Activated naive CD8-positive, alpha-beta T cell (primary cell): ENCODE data around the gene PTPRM.

Source experiments
- H3K27ac Mint-ChIP-seq: one replicate; pipeline ENCODE4 v1.8.0; 2021; ENCODE audit warnings: mixed read lengths
- H3K27me3 Mint-ChIP-seq: one replicate; pipeline ENCODE4 v1.8.0; 2021; ENCODE audit warnings: mixed read lengths
- H3K36me3 Mint-ChIP-seq: one replicate; pipeline ENCODE4 v1.8.0; 2021; ENCODE audit warnings: mixed read lengths
- H3K4me1 Mint-ChIP-seq: one replicate; pipeline ENCODE4 v1.8.0; 2021; ENCODE audit warnings: low read depth, mixed read lengths
- H3K4me3 Mint-ChIP-seq: one replicate; pipeline ENCODE4 v1.8.0; 2021; ENCODE audit warnings: mild to moderate bottlenecking, mixed read lengths
- H3K9me3 Mint-ChIP-seq: one replicate; pipeline ENCODE4 v1.8.0; 2021; ENCODE audit warnings: low read depth, mixed read lengths

PTPRM gene

GRCh38 chr18:7840411-7840810, 273.3 kb downstream of the PTPRM start:
- H3K9me3 Mint-ChIP-seq: peaks cover 14% of the 10 kb centered on the region
- no peaks in the 10 kb centered on the region for H3K36me3 Mint-ChIP-seq
- no peak overlapping the region for H3K27ac Mint-ChIP-seq
- H3K4me3 Mint-ChIP-seq: no peak overlapping the region
- no peaks in the 10 kb centered on the region for H3K4me1 Mint-ChIP-seq
- H3K27me3 Mint-ChIP-seq: no peaks in the 10 kb centered on the region

DNA sequence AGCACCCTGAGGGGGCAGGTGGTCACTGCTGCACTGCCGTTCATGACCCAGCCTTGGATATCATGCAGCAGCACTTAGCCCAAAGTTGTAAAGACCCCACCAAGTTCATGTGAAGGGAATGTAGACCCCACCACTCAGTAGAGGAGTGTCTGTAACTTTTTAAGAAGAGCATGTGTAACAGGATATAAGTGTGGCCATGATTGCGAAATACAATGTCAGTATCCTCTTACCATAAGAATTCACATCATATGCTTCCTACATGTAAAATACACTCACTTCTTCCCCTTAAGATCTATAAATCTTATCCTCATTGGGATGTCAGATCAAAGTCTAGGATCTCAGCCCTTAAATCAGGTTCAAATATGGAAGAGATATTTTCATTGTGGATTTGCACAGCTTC, 276.9 kb downstream of the PTPRM start:
- Mint-ChIP-seq H3K4me1 (no peaks in the 10 kb centered on the region), H3K27ac (no peak overlapping the region), H3K36me3 (no peaks in the 10 kb centered on the region), H3K4me3 (no peak overlapping the region), H3K27me3 (no peaks in the 10 kb centered on the region), H3K9me3 (peaks cover 14% of the 10 kb centered on the region)

GRCh38 chr18:7844418-7844817, 277.3 kb downstream of the PTPRM start:
- Mint-ChIP-seq H3K27me3 (no peaks in the 10 kb centered on the region), H3K27ac (no peak overlapping the region), H3K9me3 (peaks cover 14% of the 10 kb centered on the region), H3K4me1 (no peaks in the 10 kb centered on the region), H3K4me3 (no peak overlapping the region), H3K36me3 (no peaks in the 10 kb centered on the region)

DNA sequence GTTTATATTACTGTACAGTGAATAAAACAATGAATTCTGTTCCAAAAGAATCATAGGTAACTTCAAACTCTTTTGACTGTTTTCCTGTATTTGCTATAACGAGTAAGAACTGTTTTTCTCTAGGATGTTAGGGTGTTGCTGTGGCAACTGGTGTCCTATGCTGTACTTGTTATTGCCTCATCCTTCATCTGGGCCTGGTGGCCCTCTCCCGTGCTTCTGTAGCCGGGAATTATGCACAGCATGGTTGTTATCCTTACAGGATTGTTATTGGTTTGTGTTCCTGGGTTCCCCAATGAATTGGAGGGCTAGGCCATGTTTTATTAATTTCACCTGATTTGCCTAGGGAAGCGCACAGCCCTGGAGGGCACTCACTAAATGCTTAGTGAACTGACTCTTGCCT, 279.2 kb downstream of the PTPRM start:
- Mint-ChIP-seq H3K27me3 (no peaks in the 10 kb centered on the region), H3K4me1 (no peaks in the 10 kb centered on the region), H3K9me3 (peaks cover 17% of the 10 kb centered on the region), H3K36me3 (no peaks in the 10 kb centered on the region), H3K4me3 (no peak overlapping the region), H3K27ac (no peak overlapping the region)

DNA sequence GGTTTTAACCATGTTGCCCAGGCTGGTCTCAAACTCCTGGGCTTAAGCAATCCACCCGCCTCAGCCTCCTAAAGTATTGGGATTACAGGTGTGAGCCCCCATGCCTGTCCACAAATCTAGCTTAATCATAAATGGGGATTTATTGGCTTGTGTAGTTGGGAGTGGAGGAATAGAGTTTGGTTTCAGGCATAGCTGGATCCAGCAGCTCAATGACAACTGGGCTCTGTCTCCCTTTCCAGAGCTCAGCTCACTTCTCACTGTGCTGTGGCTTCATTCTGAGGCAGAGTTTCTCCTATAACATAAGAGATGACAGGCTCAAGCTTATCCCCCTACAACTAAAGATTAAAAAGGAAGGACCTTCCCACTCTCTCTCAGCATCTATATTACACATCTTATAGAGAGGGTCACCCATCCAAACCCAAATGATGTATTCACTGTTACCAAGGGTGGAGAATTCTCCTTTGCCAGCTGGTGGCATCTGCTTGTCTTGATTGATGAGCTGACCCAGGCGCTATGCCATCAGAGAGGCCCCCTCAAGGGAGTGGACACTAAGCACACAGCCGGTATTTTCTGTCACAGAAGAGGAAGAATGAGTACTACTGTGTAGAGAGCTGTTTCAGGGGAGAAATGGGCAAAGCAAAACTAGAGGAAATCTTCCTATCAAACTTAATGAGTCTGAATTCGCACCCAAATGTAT, 280.4 kb downstream of the PTPRM start:
- Mint-ChIP-seq H3K36me3 (no peaks in the 10 kb centered on the region), H3K4me1 (no peaks in the 10 kb centered on the region), H3K9me3 (peaks cover 21% of the 10 kb centered on the region), H3K27me3 (no peaks in the 10 kb centered on the region), H3K27ac (no peak overlapping the region), H3K4me3 (no peak overlapping the region)

- Mint-ChIP-seq H3K9me3 (peaks cover 21% of the 10 kb centered on the region), H3K27me3 (no peaks in the 10 kb centered on the region), H3K36me3 (no peaks in the 10 kb centered on the region), H3K27ac (no peak overlapping the region), H3K4me3 (no peak overlapping the region), H3K4me1 (no peaks in the 10 kb centered on the region)
These were observed 280.9 kb downstream of the PTPRM start for GRCh38 chr18:7848054-7848412.

GRCh38 chr18:7850446-7850845, 283.3 kb downstream of the PTPRM start:
- H3K27me3 Mint-ChIP-seq: no peaks in the 10 kb centered on the region
- H3K4me1 Mint-ChIP-seq: no peaks in the 10 kb centered on the region
- peaks cover 7% of the 10 kb centered on the region for H3K9me3 Mint-ChIP-seq
- no peak overlapping the region for H3K4me3 Mint-ChIP-seq
- H3K36me3 Mint-ChIP-seq: no peaks in the 10 kb centered on the region
- no peak overlapping the region for H3K27ac Mint-ChIP-seq

GRCh38 chr18:7855028-7855427, 287.9 kb downstream of the PTPRM start:
- peaks cover 6% of the 10 kb centered on the region for H3K9me3 Mint-ChIP-seq
- H3K27me3 Mint-ChIP-seq: no peaks in the 10 kb centered on the region
- H3K27ac Mint-ChIP-seq: no peak overlapping the region
- no peaks in the 10 kb centered on the region for H3K4me1 Mint-ChIP-seq
- H3K4me3 Mint-ChIP-seq: no peak overlapping the region
- H3K36me3 Mint-ChIP-seq: no peaks in the 10 kb centered on the region

DNA sequence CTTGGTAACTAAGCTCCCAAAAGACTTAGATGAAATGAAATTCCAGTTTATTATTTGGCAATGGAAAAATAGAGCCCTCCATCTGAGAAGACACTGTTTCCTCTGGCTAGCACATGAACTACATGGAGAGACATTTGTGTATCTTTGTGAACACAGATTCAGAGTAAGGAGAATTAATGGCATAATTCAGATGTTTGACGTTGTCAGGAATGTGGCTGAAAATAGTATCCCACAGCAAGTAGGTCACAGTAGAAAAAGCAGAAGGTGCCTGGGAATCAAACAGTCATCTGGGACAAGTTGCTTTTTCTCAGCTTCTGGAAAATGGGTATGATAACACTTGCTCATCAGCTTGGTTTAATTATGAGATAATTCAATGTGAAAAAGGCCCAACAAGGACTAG, 288.6 kb downstream of the PTPRM start:
- H3K4me1 Mint-ChIP-seq: no peaks in the 10 kb centered on the region
- no peaks in the 10 kb centered on the region for H3K36me3 Mint-ChIP-seq
- no peak overlapping the region for H3K4me3 Mint-ChIP-seq
- H3K9me3 Mint-ChIP-seq: peaks cover 4% of the 10 kb centered on the region
- H3K27me3 Mint-ChIP-seq: no peaks in the 10 kb centered on the region
- no peak overlapping the region for H3K27ac Mint-ChIP-seq

- Mint-ChIP-seq H3K27ac (no peak overlapping the region), H3K4me3 (no peak overlapping the region), H3K9me3 (peaks cover 4% of the 10 kb centered on the region), H3K4me1 (no peaks in the 10 kb centered on the region), H3K27me3 (no peaks in the 10 kb centered on the region), H3K36me3 (no peaks in the 10 kb centered on the region)
These were observed 289.0 kb downstream of the PTPRM start for GRCh38 chr18:7856116-7856515.

DNA sequence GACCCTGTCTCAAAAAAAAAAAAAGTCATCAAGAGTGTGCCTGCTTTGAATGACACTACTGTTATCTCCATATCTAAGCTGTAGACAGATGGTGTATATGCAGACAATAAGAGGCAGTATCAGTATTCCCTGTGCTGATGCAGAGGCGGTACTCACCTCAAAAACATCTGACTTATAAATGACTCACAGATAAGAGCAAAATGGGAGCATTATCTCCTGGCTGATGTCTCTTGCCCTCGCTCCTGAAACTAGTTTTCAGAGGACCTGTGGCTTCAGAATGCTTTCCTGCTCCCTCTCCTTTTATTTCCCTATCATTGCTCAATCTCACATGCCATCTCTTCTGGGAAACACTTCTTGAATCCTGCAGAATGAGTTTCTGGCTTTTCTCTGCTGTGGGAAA, 289.6 kb downstream of the PTPRM start:
- no peaks in the 10 kb centered on the region for H3K36me3 Mint-ChIP-seq

GRCh38 chr18:7857562-7857961, 290.4 kb downstream of the PTPRM start:
- Mint-ChIP-seq H3K27ac (no peak overlapping the region), H3K27me3 (no peaks in the 10 kb centered on the region), H3K9me3 (no peaks in the 10 kb centered on the region), H3K36me3 (no peaks in the 10 kb centered on the region), H3K4me1 (no peaks in the 10 kb centered on the region), H3K4me3 (no peak overlapping the region)

More for the DNA sequence above, 289.6 kb downstream of the PTPRM start:
- Mint-ChIP-seq H3K4me3 (no peak overlapping the region), H3K27me3 (no peaks in the 10 kb centered on the region), H3K4me1 (no peaks in the 10 kb centered on the region), H3K27ac (no peak overlapping the region), H3K9me3 (peaks cover 4% of the 10 kb centered on the region)

GRCh38 chr18:7859122-7859521, 292.0 kb downstream of the PTPRM start:
- Mint-ChIP-seq H3K4me3 (no peak overlapping the region), H3K27me3 (no peaks in the 10 kb centered on the region), H3K9me3 (no peaks in the 10 kb centered on the region), H3K27ac (no peak overlapping the region), H3K36me3 (no peaks in the 10 kb centered on the region), H3K4me1 (no peaks in the 10 kb centered on the region)

DNA sequence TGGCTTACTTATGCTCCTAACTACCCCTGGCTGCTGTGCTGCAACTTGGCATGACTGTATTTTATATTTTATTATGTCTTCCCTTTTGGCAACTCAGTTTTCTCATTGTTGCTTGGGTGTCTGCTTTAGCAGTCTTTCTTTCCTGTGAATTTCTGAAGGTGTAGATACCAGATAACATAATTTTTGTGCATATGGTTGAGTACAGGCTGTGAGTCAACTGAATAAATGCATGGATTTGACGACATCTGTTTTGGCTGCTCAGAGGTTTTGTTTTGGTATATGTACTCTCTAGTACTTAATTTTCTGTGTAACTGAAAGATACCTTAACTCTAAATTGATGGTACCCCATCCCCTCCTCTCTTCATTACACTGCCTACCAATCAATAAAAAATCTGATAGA, 303.1 kb downstream of the PTPRM start:
- no peaks in the 10 kb centered on the region for H3K9me3 Mint-ChIP-seq
- H3K36me3 Mint-ChIP-seq: no peaks in the 10 kb centered on the region
- no peak overlapping the region for H3K4me3 Mint-ChIP-seq
- H3K27ac Mint-ChIP-seq: no peak overlapping the region
- H3K27me3 Mint-ChIP-seq: no peaks in the 10 kb centered on the region
- H3K4me1 Mint-ChIP-seq: no peaks in the 10 kb centered on the region

GRCh38 chr18:7870855-7871254, 303.7 kb downstream of the PTPRM start:
- H3K36me3 Mint-ChIP-seq: no peaks in the 10 kb centered on the region
- no peaks in the 10 kb centered on the region for H3K27me3 Mint-ChIP-seq
- no peak overlapping the region for H3K27ac Mint-ChIP-seq
- H3K9me3 Mint-ChIP-seq: no peaks in the 10 kb centered on the region
- no peaks in the 10 kb centered on the region for H3K4me1 Mint-ChIP-seq
- H3K4me3 Mint-ChIP-seq: no peak overlapping the region
